ENCODE measurements around the gene PRKN.

The PRKN gene

GRCh38 chr6:162150295-162150694 lies 577.3 kb downstream of the PRKN start:
- TF ChIP-seq ISL1 (CRISPR knock-in tag; IDR thresholded peaks at IDR 0.05) (no peak), OSR1 (CRISPR knock-in tag; IDR thresholded peaks at IDR 0.05) (no peak), POU6F1 (CRISPR knock-in tag; IDR thresholded peaks at IDR 0.05; ENCODE audit: borderline replicate concordance, low read depth) (no peak), TCF4 (CRISPR knock-in tag; IDR thresholded peaks at IDR 0.05; ENCODE audit: borderline replicate concordance) (no peak), TOX (CRISPR knock-in tag; IDR thresholded peaks at IDR 0.05; ENCODE audit: borderline replicate concordance) (no peak), PPARA (CRISPR knock-in tag; IDR thresholded peaks at IDR 0.05; ENCODE audit: borderline replicate concordance) (no peak), TSHZ2 (CRISPR knock-in tag; IDR thresholded peaks at IDR 0.05) (no peak), ZNF70 (CRISPR knock-in tag; IDR thresholded peaks at IDR 0.05) (no peak), CSDC2 (CRISPR knock-in tag; IDR thresholded peaks at IDR 0.05) (no peak), ESRRG (CRISPR knock-in tag; IDR thresholded peaks at IDR 0.05) (no peak), ZNF8 (CRISPR knock-in tag; IDR thresholded peaks at IDR 0.05) (no peak), ZFP3 (CRISPR knock-in tag; IDR thresholded peaks at IDR 0.05) (no peak)
- ATAC-seq: no peak

- no peak for ATAC-seq
- TF ChIP-seq PPARA (CRISPR knock-in tag; IDR thresholded peaks at IDR 0.05; ENCODE audit: borderline replicate concordance): no peak
- TF ChIP-seq ZNF565 (CRISPR knock-in tag; conservative IDR thresholded peaks at IDR 0.05; ENCODE audit: low read depth): no peak
- no peak for TF ChIP-seq ARNTL (CRISPR knock-in tag; IDR thresholded peaks at IDR 0.05; ENCODE audit: borderline replicate concordance, low read depth)
- no peak for TF ChIP-seq OSR1 (CRISPR knock-in tag; IDR thresholded peaks at IDR 0.05)
- TF ChIP-seq PATZ1 (CRISPR knock-in tag; IDR thresholded peaks at IDR 0.05; ENCODE audit: borderline replicate concordance): no peak
- no peak for TF ChIP-seq POU6F1 (CRISPR knock-in tag; IDR thresholded peaks at IDR 0.05; ENCODE audit: borderline replicate concordance, low read depth)
- no peak for TF ChIP-seq GLIS3 (CRISPR knock-in tag; IDR thresholded peaks at IDR 0.05)
- TF ChIP-seq ISL1 (CRISPR knock-in tag; IDR thresholded peaks at IDR 0.05): no peak
- no peak for TF ChIP-seq BACH2 (CRISPR knock-in tag; IDR thresholded peaks at IDR 0.05; ENCODE audit: borderline replicate concordance)
- no peak for TF ChIP-seq ZNF8 (CRISPR knock-in tag; IDR thresholded peaks at IDR 0.05)
- TF ChIP-seq ZC3H10 (CRISPR knock-in tag; IDR thresholded peaks at IDR 0.05): no peak
- TF ChIP-seq ZNF70 (CRISPR knock-in tag; IDR thresholded peaks at IDR 0.05): no peak
- no peak for TF ChIP-seq ZFP3 (CRISPR knock-in tag; IDR thresholded peaks at IDR 0.05)
- no peak for TF ChIP-seq ESRRG (CRISPR knock-in tag; IDR thresholded peaks at IDR 0.05)
- no peak for TF ChIP-seq CREB5 (CRISPR knock-in tag; IDR thresholded peaks at IDR 0.05; ENCODE audit: low read depth)
- TF ChIP-seq CSDC2 (CRISPR knock-in tag; IDR thresholded peaks at IDR 0.05): no peak
- TF ChIP-seq TSHZ2 (CRISPR knock-in tag; IDR thresholded peaks at IDR 0.05): no peak
These were observed 577.8 kb downstream of the PRKN start for GRCh38 chr6:162149786-162150185.

Measured in SK-N-SH treated with all-trans-retinoic acid at 6 μM for 48 hours (cell line).